Activated CD8-positive, alpha-beta memory T cell treated with anti-CD3 and anti-CD28 coated beads for 24 hours (primary cell): ENCODE results near the gene BAK1.
"Not testable (repeated sequence)": the region's sequence is repeated elsewhere in the genome, so short reads cannot be mapped to it uniquely, and the experiment has no call there.

Experiments
- DNase-seq: peaks from one replicate; pipeline ENCODE4 v3.0.0-alpha.2; 2020

BAK1 gene

GRCh38 chr6:33585403-33586107, 5.5 kb upstream of the BAK1 start:
- peak; percentile 99 for DNase-seq

- no peak for DNase-seq
Measured at GRCh38 chr6:33584700-33585402, 4.8 kb upstream of the BAK1 start.

- DNase-seq, result no peak
Measured at GRCh38 chr6:33583591-33584155, 3.6 kb upstream of the BAK1 start.

GRCh38 chr6:33581186-33581585, 1.1 kb upstream of the BAK1 start:
- DNase-seq, result no peak

- no peak for DNase-seq
Measured at GRCh38 chr6:33578588-33579011, 1.5 kb downstream of the BAK1 start.

- DNase-seq, result no peak
Measured at GRCh38 chr6:33578164-33578563, 1.9 kb downstream of the BAK1 start.

- DNase-seq, result no peak
Measured at GRCh38 chr6:33577718-33578117, 2.4 kb downstream of the BAK1 start.

GRCh38 chr6:33577106-33577535, 3.0 kb downstream of the BAK1 start:
- DNase-seq, result no peak

GRCh38 chr6:33576668-33577067, 3.4 kb downstream of the BAK1 start:
- no peak for DNase-seq

- DNase-seq, result no peak
Measured at GRCh38 chr6:33575211-33575610, 4.9 kb downstream of the BAK1 start.

- no peak for DNase-seq
Measured at GRCh38 chr6:33571637-33572316, 8.3 kb downstream of the BAK1 start.

- DNase-seq, result peak; percentile 93
Measured at GRCh38 chr6:33570806-33571636, 9.1 kb downstream of the BAK1 start.

GRCh38 chr6:33568826-33569570, 11.1 kb downstream of the BAK1 start:
- no peak for DNase-seq

GRCh38 chr6:33567836-33568235, 12.2 kb downstream of the BAK1 start:
- DNase-seq, result no peak

- DNase-seq, result no peak
Measured at GRCh38 chr6:33566182-33567084, 13.6 kb downstream of the BAK1 start.

- no peak for DNase-seq
Measured at GRCh38 chr6:33558801-33559200, 21.3 kb downstream of the BAK1 start.

- no peak for DNase-seq
Measured at GRCh38 chr6:33557376-33557775, 22.7 kb downstream of the BAK1 start.

- DNase-seq, result not testable (repeated sequence)
Measured at GRCh38 chr6:33552883-33553282, 27.2 kb downstream of the BAK1 start.

GRCh38 chr6:33552252-33552651, 27.8 kb downstream of the BAK1 start:
- no peak for DNase-seq

- no peak for DNase-seq
Measured at GRCh38 chr6:33551538-33551937, 28.5 kb downstream of the BAK1 start.

GRCh38 chr6:33549896-33550295, 30.2 kb downstream of the BAK1 start:
- DNase-seq, result no peak
